Cardiac muscle cell (in vitro differentiated cells and primary cell): Measurements from ENCODE around the gene MAPK4. TPM values are rescaled to one million over a fixed set of nuclear protein-coding genes. Genes with fewer than 3 reads are reported as not detected.

ENCODE experiments used
- DNase-seq, 2 donors: peaks; one replicate each; pipeline versions ENCODE4 v3.0.0 to v3.0.0-alpha.2; 2010 to 2017; ENCODE audit warnings: low read depth in 1 of 2, low spot score in 1 of 2
- H3K27ac ChIP-seq: fragments of 200-600 bp; sonication (generic); 2 replicates; pipeline ENCODE4 v1.5.1; 2016
- H3K27me3 ChIP-seq: fragments of 200-600 bp; sonication (generic); 2 replicates; pipeline ENCODE4 v1.6.0; 2016; ENCODE audit warnings: control low read depth
- H3K36me3 ChIP-seq: fragments of 200-600 bp; sonication (generic); 2 replicates; pipeline ENCODE4 v1.5.1; 2016; ENCODE audit warnings: control low read depth
- H3K4me1 ChIP-seq: fragments of 200-600 bp; sonication (generic); 2 replicates; pipeline ENCODE4 v1.8.1; 2017; ENCODE audit warnings: low read depth, mild to moderate bottlenecking, mixed run types
- H3K4me3 ChIP-seq: fragments of 200-600 bp; sonication (generic); 2 replicates; pipeline ENCODE4 v1.5.1; 2016; ENCODE audit warnings: mild to moderate bottlenecking
- H3K9me3 ChIP-seq: fragments of 200-600 bp; sonication (generic); 2 replicates; pipeline ENCODE4 v1.5.1; 2017; ENCODE audit warnings: low read depth, mild to moderate bottlenecking, control low read depth
- polyA plus RNA-seq: library from polyadenylated mRNA; unstranded; fragments of >200 nt; fragmentation: Nextera tagmentation; extraction: Ambion mirVana; gene quantifications from 2 replicates; pipeline ENCODE4 v1.2.1, GENCODE V29; 2016
- total RNA-seq: library from RNA; depleted of rRNA; stranded (reverse); fragments of >200 nt; gene quantifications from 2 replicates; pipeline ENCODE4 v1.2.3, GENCODE V29; 2016
- TF ChIP-seq, protein P1 (sequence below): IDR thresholded peaks from 2 replicates; pipeline ENCODE4 v1.5.1; 2012; ENCODE audit warnings: low read depth, mild to moderate bottlenecking, low read length

MAPK4 gene
- total and polyA plus RNA-seq, 2 experiments from 2014 or later, result 36.9 to 68.9 TPM

DNA sequence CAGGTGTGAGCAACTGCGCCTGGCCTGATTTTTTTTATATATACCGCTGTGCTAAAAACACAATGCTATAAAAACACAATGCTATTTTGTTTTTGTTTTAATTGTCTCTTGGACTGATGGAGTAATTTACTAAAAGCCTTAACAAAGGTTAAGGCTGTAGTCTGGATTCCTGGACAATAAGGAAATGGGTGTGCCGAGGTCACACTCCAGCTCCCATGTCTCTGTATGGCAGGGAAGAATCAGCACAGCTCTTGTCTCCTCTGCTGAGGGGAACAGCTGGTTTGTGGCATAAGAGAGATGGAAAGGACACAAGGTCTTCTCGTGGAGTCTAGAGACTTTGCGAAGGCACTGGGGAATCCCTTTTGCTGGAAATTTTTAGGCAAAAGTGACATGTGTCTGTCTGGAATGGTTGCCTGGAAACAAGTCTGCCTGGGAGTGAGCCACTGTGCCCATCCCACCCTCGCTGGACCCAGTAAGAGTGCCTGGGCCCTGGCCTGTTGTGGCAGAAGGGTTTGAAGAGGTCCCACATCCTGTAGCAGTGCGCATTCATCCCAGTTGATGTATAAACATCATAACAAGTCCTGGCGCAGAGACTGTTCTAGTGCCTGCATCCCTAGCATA lies 73.1 kb downstream of the MAPK4 start:
- H3K4me1 ChIP-seq, result peaks cover 24% of the 10 kb centered on the region
- H3K4me3 ChIP-seq, result no peak overlapping the region
- no peaks in the 10 kb centered on the region for H3K27me3 ChIP-seq
- DNase-seq, result no peak
- H3K27ac ChIP-seq, result no peak overlapping the region
- H3K9me3 ChIP-seq, result no peaks in the 10 kb centered on the region
- TF ChIP-seq, protein P1, sequence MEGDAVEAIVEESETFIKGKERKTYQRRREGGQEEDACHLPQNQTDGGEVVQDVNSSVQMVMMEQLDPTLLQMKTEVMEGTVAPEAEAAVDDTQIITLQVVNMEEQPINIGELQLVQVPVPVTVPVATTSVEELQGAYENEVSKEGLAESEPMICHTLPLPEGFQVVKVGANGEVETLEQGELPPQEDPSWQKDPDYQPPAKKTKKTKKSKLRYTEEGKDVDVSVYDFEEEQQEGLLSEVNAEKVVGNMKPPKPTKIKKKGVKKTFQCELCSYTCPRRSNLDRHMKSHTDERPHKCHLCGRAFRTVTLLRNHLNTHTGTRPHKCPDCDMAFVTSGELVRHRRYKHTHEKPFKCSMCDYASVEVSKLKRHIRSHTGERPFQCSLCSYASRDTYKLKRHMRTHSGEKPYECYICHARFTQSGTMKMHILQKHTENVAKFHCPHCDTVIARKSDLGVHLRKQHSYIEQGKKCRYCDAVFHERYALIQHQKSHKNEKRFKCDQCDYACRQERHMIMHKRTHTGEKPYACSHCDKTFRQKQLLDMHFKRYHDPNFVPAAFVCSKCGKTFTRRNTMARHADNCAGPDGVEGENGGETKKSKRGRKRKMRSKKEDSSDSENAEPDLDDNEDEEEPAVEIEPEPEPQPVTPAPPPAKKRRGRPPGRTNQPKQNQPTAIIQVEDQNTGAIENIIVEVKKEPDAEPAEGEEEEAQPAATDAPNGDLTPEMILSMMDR, result no peak
- H3K36me3 ChIP-seq, result no peaks in the 10 kb centered on the region

DNA sequence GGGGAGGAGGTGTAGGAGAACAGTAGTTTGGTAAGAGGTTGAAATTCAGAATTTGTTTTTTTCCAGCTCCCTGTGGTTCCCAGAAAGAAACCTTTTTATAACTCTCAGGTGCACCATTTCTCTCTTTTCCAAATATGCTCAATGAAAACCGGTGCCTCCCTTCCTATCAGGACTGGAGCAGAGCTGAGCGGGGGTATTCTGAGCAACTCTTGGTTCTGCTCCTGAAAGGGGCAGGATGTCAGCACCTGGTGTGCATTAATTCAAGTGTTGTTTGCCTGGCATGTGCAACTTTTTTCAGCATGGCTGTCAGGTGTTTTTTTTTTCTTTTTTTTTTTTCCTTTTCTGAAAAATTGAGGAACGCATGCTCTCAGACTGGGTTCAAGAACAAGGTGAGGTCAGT lies 74.1 kb downstream of the MAPK4 start:
- TF ChIP-seq, protein P1, result no peak
- Histone ChIP-seq H3K36me3 (no peaks in the 10 kb centered on the region), H3K4me1 (peaks cover 21% of the 10 kb centered on the region), H3K9me3 (no peaks in the 10 kb centered on the region), H3K27me3 (no peaks in the 10 kb centered on the region), H3K27ac (no peak overlapping the region), H3K4me3 (no peak overlapping the region)
- DNase-seq, result no peak

- no peak for DNase-seq
- Histone ChIP-seq H3K4me3 (no peak overlapping the region), H3K36me3 (no peaks in the 10 kb centered on the region), H3K27ac (no peak overlapping the region), H3K9me3 (no peaks in the 10 kb centered on the region), H3K4me1 (peaks cover 28% of the 10 kb centered on the region), H3K27me3 (no peaks in the 10 kb centered on the region)
- TF ChIP-seq, protein P1, result no peak
Observed at GRCh38 chr18:50636366-50637057, 76.6 kb downstream of the MAPK4 start.

DNA sequence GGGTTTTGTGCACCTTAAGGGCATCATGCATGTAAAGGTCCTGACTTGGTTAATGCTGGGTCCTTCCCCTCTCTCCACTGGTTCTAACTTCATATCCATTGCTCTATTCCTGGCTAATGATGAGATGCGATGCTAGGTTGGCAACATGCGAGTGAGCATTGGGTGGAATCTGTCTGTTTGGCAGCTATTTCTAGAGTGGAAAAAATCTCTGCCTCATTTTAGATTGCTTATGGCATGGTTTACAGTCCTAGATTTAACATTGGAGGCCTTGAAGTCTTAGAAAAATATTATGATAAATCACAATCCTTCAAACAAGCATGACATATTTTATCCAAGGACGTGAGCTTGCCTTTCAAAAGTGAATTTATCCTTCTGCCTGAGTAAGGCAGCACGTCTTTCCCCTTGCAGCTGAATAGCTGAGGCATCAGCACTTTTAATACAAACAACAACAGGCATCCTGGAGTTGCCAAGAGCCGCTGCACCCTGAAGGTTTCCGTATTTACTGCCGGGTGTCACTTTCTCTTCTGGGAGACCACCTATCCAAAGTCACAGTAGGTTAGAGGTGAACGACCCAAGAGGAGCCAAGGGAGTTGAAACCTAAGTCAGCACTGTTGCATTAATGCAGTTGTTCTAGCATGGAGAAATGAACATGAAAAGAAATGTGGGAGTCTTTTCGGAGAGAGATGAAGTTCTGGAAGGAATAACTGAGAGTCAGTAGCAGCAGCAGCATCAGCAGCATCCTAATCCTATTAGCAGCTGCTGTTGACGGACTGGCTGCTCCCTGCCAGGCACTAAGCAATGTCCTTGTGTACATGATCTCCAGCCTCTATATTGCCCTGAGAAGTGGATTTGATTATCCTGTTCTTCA lies 78.4 kb downstream of the MAPK4 start:
- Histone ChIP-seq H3K9me3 (no peaks in the 10 kb centered on the region), H3K36me3 (no peaks in the 10 kb centered on the region), H3K27ac (peak overlapping the region; percentile 56), H3K4me3 (no peak overlapping the region), H3K27me3 (no peaks in the 10 kb centered on the region), H3K4me1 (peaks cover 20% of the 10 kb centered on the region)
- TF ChIP-seq, protein P1, result no peak
- DNase-seq, result no peak

DNA sequence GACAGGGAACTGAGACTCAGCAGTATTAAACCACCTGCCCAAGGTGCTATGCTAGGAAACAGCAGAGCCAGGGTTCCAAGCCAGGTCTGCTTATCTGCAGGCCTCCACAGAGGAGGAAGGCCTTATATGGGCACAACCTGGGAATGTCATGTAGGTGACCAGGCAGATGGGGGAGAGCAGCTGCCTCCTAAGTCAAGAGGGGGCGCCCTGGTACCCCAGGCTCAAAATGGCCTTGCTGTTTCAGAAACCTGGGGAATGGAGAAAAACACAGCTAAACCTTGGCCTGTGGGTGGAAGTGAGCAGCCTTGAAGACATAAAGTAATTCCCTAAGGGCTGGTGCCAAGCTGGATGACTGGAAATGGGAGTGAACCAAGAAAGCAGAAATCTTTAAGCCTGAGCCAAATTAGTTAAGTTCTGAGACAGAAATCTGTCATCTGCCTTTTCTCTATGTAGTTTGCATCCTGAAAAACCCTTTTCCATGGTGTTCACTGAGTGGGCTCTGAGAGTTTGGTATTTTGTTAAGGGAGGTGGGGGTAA lies 79.1 kb downstream of the MAPK4 start:
- no peaks in the 10 kb centered on the region for H3K36me3 ChIP-seq
- H3K27me3 ChIP-seq, result no peaks in the 10 kb centered on the region
- peaks cover 24% of the 10 kb centered on the region for H3K4me1 ChIP-seq
- TF ChIP-seq, protein P1, result no peak
- no peak overlapping the region for H3K4me3 ChIP-seq
- H3K9me3 ChIP-seq, result no peaks in the 10 kb centered on the region
- peak in 1 of 2 donors; percentile 56 for DNase-seq
- H3K27ac ChIP-seq, result peak overlapping the region; percentile 56
